HG03342 (cell line): ENCODE results near the gene GH1.
"Not testable (repeated sequence)": the region's sequence is repeated elsewhere in the genome, so short reads cannot be mapped to it uniquely, and the experiment has no call there.

Experiments
- ATAC-seq: cut with Tn5 transposase; IDR thresholded peaks from one replicate; pipeline ENCODE4 v1.9.1; 2021; ENCODE audit warnings: mild to moderate bottlenecking, moderate library complexity; ENCODE audit not compliant: unreplicated experiment

The GH1 gene

DNA sequence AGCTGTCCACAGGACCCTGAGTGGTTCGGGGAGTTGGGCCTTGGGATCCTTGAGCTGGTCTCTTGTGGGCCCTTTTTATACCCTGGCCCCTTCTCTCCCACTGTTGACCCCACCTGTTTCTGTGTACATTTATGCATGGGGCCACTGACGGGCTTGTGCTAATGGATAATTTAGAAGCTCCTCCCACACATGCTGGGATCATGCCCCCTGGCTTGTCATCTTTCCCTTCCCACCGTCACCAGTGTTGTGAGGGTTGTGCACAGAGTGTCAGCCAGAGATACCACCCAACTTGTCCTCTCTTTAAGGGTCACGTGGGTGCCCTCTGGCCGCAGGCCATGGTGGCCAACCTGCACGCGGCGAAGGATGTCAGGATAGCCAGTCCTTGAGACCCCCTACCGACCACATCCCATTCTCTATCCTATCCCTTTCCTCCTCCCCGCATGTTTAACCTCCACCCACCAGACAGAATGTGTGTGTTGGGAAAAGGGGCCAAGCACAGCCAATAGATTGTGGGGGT is at the start of gene GH1:
TSS of gene GH1 (minus strand) at position 51 of the 517 bp plus-strand sequence. CDS start 63 bp downstream, outside the sequence.
- not testable (repeated sequence) for ATAC-seq

DNA sequence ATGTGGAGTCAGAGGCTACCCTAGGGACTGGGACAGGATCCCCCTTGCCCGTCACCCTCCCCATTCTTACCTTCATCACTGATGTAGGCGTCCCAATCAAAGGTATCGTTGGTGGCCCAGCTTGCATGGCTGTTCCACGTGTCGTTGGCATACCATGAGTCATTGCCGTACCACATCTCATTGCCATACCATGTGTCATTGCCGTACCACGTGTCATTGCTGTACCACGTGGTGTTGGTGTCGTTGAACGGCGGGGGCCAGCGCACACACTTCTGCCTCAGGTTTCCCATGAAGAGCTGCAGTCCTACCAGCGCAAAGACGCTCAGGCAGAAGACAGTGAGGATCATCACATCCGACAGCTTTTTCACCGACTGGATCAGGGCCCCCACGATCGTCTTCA is 49.3 kb upstream of the GH1 start:
- ATAC-seq, result no peak

DNA sequence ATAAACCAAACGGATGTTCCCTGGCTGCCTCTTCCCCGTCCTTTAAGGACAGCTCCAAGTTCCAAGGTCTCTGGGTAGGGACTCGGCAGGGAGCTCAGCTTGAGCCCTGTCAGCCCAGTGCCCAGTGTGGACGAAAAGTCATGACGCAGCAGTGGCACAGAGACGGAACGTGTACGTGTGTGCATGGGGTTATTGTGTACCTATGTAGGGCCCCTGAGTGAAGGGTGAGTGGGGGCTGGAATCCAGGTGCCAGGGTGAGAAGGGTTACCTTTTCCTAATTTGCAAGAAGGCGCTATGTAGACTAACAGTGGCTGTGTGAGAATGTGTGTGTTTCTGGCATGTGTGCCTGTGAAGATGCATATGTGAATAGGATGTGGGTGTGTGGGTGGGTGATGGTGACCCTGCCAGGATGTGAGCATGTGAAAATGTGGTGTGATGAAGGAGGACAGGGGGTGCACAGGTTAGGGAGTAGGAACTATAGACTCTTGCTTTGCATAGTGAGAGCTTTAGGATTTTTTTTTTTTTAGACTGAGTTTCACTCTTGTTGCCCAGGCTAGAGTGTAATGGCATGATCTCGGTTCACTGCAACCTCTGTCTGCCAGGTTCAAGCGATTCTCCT is 48.1 kb upstream of the GH1 start:
- ATAC-seq, result no peak

DNA sequence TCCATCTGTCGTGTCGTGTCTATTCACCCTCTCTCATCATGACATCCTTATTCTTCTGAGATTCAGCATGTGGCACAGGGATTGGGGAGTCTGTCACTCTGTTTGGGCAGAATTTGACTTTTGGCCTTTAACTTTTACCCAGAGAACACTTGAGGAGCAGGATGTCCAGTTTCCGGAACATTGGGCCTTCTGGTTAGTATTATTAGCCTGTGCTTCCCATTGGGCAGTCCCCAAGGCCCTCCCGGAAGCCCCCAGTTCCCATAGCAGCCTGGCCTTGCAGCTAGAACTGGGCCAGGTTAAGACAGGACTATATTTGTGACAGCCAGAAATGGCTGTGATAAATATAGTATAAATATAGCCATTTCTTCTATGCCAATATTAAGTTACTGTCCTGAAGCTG is 44.5 kb upstream of the GH1 start:
- ATAC-seq, result no peak

DNA sequence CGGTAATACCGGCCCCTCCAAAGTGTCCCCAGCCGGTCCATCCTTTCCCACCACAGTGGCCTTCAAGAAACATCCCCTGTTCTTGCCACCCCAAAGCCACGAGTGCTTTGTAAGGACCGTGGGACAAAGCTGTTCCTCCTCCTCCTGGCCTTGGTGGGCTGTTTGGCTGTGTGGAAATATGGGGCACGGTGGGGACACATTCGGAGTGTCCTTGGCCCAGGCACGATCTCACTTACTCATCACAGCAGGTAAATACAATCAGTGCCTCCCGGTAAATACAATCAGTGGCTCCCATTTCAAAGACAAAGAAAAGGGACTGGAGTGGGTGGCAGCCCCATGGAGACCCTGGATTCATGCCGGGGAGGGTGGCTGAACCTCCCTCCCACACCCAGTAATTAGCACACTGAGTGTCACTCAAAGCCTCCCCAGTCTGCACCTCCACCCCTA is 43.7 kb upstream of the GH1 start:
- no peak for ATAC-seq

DNA sequence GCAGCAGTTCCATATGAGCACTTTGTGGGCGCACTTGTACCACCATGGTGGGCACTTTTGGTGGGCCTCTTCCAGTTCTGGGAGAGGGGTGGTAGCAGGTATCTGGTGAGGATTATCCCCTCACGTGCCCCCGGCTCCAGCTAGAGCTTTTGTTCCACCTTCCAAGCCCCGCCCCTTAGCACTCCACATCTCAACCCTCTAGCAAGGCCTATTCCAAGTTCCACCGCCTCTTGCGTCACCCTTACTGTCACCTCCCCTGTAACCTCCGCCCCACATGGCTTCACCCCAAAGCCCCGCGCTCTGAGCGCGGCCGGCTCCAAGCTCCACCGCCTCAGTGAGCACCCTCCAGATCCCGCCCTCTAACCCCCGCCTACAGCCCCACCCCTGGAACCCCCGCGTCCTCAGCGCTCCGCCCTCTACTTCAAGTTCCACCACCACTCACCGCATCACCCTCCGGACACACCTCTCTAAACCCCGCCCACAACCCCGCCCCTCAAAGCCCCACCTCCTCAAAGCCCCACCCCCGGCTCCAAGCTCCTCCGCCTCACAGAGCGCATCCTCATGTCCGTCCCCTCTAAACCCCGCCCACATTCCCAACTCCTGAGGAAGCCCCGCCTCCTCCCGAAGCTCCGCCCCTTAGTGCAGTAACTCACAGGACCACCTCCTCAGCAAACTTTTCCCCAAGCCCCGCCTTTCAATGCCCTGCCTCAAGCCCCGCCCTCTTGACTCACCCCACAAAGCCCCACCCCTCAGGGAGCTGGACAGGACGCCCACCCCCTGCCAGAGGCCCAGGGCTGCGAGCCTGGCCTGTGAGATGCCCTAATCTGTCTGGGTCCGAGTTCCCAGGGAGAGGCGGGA is 42.9 kb upstream of the GH1 start:
- ATAC-seq, result no peak

DNA sequence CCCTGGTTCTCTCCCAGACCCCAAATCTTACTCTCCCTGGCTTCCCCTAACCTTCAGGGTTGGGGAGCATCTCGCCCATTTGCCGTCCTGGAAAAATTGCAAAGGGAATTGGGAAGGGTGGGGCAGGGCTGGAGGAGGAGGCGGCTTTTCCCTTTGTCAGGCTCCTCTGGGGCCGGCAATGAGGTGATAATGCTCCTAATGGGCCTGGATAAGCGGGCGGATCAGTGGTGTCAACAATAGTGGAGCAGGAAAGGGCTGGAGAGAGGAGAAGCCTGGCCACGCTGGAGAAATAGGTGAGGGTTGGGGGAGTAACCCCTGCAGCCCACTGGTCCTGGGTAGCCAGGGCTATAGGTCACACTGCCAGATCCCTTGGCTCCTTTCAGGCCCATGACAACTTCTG is 41.8 kb upstream of the GH1 start:
- ATAC-seq, result no peak

DNA sequence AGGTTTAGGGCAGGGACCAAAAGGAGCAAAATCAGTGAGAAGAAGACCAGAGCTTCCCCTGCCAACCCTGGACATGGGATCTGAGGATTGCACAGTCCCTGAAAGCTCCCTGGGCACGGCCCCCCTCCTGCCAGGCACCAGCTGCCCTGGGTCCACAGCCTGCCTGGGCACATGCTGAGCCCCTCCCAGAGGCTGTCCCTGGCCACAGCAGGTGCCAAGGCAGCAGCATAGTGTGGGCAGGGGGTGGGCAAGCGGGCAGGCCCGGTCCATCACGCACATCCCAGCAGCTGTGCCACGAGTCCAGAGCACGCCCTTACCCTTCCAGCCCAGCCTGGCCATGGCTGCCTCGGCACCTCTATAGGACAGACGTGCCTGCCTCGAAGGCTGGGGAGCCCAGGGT is 41.4 kb upstream of the GH1 start:
- ATAC-seq, result no peak

DNA sequence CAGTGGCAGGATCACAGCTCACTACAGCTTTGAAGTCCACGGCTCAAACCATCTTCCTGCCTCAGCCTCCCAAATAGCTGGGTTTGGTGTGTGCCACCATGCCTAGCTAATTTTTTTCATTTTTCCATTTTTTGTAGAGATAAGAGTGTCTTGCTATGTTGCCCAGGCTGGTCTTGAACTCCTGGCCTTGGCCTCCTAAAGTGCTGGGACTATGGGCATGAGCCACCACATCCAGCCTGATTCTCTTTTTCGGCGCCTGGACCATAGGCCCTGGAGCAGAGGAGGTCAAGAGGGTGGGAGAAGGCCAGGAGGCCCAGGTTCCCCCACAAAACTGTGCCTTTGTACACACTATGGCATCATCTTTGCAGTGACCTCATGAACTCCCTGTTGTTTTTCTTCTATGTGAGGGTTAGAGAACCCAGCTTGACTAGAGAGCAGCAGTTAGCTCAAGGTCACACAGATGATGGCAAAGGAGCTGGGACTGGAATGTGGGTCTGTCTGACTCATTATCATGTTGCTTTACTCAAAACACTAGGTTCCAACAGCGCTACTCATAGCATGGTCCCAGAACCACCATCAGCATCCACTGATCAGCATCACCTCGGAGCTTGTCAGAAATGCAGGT is 37.8 kb upstream of the GH1 start:
- no peak for ATAC-seq

DNA sequence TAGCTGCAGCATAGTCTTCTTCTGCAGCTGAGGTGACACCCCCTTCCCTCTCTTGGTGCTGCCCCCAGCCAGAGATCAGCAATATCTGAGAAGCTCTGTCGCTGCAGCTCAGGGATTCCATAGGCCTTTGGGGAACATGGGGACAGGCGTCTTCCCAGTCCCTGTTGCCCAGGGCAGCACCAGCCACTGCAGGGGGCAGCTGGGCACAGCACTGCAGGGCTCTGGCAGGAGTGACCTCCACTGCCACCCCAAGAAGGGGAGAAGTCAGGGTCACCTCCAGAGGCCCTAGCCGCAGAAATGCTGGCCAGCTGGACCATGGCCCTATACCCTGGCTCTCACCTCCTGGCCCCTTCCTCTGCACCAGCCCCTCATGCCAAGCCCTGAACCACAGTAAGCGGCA is 37.2 kb upstream of the GH1 start:
- ATAC-seq, result no peak

DNA sequence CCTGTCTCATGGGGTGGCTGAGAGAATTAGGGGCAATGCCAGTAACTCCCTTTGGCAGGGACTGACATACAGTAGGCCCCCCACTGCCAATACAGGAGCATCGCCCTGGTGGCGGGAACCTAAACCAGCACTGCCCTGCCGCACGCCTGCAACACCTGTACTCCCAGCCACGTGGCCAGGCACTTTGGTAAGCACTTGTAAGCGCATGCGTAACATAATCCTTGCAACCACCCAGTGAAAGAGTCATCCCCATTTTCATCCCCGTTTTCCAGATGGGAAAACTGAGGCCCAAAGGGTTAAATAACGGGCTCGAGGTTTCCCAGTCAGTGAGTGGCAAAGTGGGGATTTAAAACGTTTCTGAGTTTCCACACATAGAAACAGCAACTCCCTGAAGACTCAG is 36.6 kb upstream of the GH1 start:
- no peak for ATAC-seq

DNA sequence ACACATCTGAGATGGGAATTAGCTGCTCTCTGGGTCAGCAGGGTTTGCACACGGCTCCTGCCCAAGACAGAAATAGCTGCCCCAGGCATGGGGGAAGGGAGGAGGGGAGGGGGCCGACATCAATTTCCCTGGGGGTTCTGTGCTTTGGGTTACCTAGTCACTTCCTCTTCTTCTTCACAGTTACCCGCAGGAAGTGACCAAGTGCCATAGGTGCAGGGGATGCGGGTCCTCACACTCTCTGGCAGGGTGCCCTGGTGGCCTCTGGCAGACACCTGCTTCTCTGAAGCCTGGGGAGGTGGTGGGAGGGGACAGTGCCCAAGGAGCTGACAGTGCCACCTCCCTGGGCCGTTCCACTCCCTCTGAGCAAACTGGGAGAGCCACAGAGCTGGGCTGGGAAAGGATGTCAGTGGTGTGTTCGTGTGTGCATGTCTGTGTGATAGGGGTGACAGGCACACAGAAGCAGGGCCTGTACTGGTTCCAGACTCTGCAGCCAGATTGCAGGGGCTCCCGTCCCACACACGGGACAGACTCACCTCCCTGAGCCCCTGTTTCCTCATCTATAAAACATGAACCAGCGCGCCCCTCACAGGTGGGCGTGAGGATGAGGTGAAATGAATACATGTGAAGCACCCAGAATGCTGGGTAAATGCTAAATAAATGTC is 35.9 kb upstream of the GH1 start:
- peak; percentile 60 for ATAC-seq

DNA sequence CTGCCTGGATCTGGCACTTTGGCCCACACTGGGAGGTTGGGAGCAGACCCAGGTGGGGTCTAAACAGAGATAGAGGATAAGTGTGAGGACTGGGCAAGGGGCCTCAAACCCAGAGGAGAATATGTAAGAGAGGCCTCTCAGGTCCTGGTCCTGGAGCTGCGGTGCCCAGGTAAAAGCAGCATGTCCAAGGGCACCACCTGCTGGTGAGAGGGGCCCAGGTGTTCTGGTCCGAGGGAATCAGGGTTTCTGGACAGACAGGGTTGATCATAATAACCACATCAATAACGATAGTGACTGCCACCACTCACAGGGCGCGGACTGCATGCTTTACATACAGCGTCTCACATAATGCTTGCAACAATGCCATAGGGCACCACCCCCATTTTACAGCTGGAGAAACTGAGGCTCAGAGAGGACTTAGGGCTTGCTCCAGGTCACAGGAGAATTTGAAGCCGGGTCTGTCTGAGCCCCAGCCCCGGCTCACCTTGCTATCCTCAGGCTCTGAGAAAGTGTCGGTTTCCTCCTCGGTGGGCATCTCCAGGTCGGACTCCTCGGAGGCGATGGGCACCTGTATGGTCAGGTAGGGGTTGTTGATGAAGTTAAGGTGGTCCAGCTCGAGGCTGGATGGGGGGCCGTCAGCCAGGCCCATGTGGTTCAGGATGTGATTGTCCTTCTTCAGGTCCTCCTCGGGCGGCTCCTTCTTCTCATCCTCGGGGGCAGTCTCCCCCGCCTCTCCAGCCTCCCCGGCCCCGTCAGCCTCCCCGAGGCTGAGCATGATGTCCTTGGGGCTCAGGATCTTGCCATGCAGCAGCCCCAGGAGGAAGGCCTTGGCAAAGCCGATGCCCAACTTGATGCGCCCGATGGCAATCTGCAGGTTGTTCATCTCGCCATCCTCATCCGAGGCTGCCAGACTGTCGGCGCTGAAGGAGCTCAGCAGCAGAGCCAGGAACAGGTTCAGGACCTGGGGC is 32.6 kb upstream of the GH1 start:
- no peak for ATAC-seq

DNA sequence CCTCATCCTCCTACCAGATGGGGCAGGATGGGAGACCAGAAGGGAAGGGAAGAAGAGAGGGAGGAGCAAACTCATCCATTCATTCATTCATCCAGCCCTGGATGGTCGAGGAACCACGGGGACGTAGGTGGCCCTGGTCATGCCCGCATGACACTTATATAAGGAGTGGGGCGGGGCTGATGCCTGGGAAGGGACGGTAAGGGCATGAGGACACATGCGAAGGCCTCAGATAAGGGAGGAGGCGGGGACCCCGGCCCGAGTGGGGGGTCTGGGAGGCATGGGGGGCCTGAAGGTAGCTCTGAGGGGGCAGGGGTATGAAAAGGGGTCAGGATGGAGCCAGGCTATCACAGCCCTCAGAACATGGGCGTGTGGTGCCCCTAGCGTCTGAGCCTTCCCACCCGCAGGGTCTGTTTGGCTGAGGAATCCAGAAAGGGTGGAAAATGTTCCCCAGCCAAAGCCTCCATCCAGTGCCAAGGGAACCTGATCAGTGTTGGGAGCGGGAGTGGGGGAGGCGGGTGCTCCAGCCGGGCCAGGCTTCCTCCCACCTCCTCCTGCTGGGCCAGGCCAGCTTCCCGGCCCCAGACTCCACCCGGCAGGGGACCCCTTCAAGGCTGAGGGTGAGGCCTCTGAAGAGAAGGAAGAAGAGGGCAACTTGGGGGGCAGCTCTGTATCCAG is 31.1 kb upstream of the GH1 start:
- ATAC-seq, result no peak

DNA sequence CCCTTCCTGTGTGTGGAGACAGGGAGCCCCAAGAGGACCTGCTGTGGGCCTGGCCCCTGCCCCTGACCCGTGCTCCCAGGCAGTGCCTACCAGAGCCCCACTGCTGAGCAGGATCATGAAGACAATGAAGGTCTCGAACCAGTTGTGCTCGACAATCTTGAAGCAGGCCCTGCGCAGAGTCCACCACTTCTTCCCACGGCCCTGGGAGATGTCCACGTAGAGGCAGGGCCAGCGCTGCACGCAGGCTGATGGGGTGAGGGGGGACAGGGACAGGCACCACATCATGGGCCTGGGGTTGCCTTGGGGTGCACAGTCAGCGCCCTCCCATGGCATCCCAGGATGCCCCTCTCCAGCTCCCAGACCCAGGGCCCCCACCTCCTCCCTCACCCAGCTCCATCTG is 29.9 kb upstream of the GH1 start:
- ATAC-seq, result no peak

DNA sequence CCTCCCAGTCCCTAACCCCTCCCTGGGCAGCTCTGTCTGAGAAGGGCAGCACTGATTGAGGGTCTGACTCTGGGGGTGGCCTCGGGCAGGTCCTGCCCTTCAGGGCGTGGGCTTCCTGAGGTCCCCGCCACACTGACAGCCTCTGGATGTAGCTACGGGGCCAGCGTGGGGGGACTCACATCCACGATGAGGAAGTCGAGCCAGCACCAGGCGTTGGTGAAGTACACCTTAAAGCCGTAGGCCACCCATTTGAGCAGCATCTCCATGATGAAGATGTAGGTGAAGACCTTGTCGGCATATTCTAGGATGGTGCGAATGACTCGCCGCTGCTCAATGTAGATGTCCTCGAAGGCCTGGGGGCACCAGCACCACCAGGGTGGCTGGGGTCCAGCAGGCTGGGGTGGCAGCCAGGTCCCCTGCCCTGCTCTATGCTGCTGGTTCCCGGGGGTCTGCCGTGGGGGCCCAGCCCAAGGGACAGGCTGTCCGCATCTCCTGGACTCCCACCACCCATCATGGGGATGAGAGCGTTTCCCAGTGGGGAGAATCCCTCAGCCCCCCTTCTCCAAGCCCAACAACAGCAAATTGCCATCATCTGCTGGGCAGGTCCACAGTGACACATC is 29.2 kb upstream of the GH1 start:
- ATAC-seq, result no peak

DNA sequence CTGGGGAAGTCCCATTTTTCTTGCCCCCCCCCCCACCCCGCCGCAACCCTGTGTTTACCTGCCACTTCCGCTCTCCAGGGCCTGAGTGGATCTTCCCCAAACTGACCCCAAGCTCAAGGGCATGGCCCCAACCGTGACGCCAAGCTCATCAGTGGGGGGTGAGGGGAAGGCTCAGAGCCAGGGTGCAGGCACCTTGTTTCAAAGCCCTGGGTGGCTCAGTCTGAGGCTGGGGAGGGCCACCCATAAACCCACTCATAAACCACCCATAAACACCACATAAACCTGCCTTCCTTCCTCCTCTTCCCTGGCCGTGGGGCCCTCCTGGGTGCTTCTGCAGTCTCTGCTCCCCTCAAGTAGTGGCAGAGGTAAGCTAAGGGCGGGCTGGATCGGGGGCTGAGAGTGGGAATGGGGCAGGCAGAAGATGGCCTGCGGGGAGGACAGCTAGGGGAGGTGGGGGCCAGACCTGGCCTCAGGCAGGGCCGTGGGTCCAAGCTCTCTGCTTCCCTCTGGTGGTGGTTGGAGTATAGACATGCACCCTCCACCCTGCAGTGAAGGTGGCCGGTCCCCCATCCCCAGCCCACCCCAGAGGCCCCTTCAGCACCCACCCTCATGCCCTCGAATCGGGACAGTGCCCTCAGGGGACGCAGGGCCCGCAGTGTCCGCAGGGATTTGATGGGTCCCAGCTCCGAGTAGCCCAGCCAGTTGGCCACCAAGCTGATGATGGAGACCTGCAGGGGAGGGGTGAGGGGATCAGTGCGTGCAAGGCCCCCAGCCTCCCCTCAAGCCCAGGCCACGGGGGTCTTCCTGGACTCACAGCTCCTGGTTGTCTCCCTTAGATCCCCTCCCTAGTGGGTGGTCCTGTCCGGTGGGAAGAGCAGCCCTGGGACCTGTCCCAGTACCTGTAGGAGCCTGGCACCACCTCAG is 28.1 kb upstream of the GH1 start:
- peak; percentile 68 for ATAC-seq
